Activated CD4-positive, alpha-beta T cell treated with anti-CD3 and anti-CD28 coated beads, Interleukin-2, Interleukin-6, amounts not matched to agents 100 ng/mL and 50 ng/mL, durations not matched to agents 16 hours and 8 hours (primary cell): ENCODE data around the gene PRKCSH.

Experiments
- DNase-seq: peaks from one replicate; pipeline ENCODE4 v3.0.0-alpha.2; 2020

Gene PRKCSH

GRCh38 chr19:11479090-11479897 is 43.9 kb downstream of the PRKCSH start:
- DNase-seq: peak; percentile 63

- DNase-seq: no peak
Observed at GRCh38 chr19:11479898-11480714, 44.7 kb downstream of the PRKCSH start.

GRCh38 chr19:11480715-11481533 is 45.5 kb downstream of the PRKCSH start, which contains the start of gene ELAVL3:
TSS of gene ELAVL3 (minus strand) at chr19:11481046. CDS start at chr19:11480608, 438 bp downstream.
- no peak for DNase-seq

- DNase-seq: peak; percentile 88
Observed at GRCh38 chr19:11481534-11482383, 46.3 kb downstream of the PRKCSH start.

GRCh38 chr19:11482384-11483050 is 47.1 kb downstream of the PRKCSH start:
- DNase-seq: peak; percentile 94

GRCh38 chr19:11483366-11484111 is 48.1 kb downstream of the PRKCSH start:
- DNase-seq: no peak

GRCh38 chr19:11485245-11485837 is 49.9 kb downstream of the PRKCSH start:
- no peak for DNase-seq

- no peak for DNase-seq
Observed at GRCh38 chr19:11486661-11487503, 51.4 kb downstream of the PRKCSH start.

GRCh38 chr19:11489378-11489777 is 53.9 kb downstream of the PRKCSH start:
- DNase-seq: no peak

- DNase-seq: no peak
Observed at GRCh38 chr19:11494634-11495285, 59.3 kb downstream of the PRKCSH start.

- DNase-seq: no peak
Observed at GRCh38 chr19:11495481-11495880, 60.0 kb downstream of the PRKCSH start.

GRCh38 chr19:11495885-11496284 is 60.5 kb downstream of the PRKCSH start:
- no peak for DNase-seq

GRCh38 chr19:11496391-11497163 is 61.1 kb downstream of the PRKCSH start:
- DNase-seq: peak; percentile 83

GRCh38 chr19:11499220-11499726 is 63.8 kb downstream of the PRKCSH start:
- DNase-seq: no peak

- DNase-seq: no peak
Observed at GRCh38 chr19:11499890-11500420, 64.5 kb downstream of the PRKCSH start.
